ENCODE data around the gene LTBR. TPM values are rescaled to one million over a fixed set of nuclear protein-coding genes. Genes with fewer than 3 reads are reported as not detected.

Gene LTBR
- total and polyA plus RNA-seq, 5 donors from 2014 or later, result 0.35 TPM; not detected in 4

- no peaks in the 10 kb centered on the region for H3K36me3 ChIP-seq (ENCODE audit: control insufficient read depth, insufficient read depth, low read length)
- H3K9me3 ChIP-seq (ENCODE audit: control insufficient read depth in 2 of 2, low read length in 2 of 2), result no peaks in the 10 kb centered on the region
- H3K27me3 Mint-ChIP-seq, result peaks cover 54% of the 10 kb centered on the region
- no peak overlapping the region for H3K27ac ChIP-seq (ENCODE audit: insufficient read depth, low read length, poor library complexity, severe bottlenecking)
- H3K4me1 ChIP-seq (ENCODE audit: control insufficient read depth, insufficient read depth, low read length, poor library complexity, severe bottlenecking), result peaks cover 9% of the 10 kb centered on the region
- no peak overlapping the region for H3K4me3 Mint-ChIP-seq
- no peak for ATAC-seq (ENCODE audit: low read depth in 2 of 2)
- H3K36me3 Mint-ChIP-seq, result no peaks in the 10 kb centered on the region
- no peak for DNase-seq
- no peaks in the 10 kb centered on the region for H3K9me3 Mint-ChIP-seq
- H3K4me1 Mint-ChIP-seq, result peaks cover 0 to 8% (median 0%) of the 10 kb centered on the region in 4 donors
- H3K27ac Mint-ChIP-seq, result no peak overlapping the region
- no peak overlapping the region for H3K4me3 ChIP-seq (ENCODE audit: low read depth, low read length)
- peaks cover 10% of the 10 kb centered on the region for H3K27me3 ChIP-seq (ENCODE audit: control insufficient read depth, insufficient read depth, low read length)
These were observed 2.5 kb downstream of the LTBR start for GRCh38 chr12:6386491-6386890.

- no peaks in the 10 kb centered on the region for H3K36me3 Mint-ChIP-seq
- H3K9me3 Mint-ChIP-seq, result no peaks in the 10 kb centered on the region
- Histone ChIP-seq H3K9me3 (ENCODE audit: control insufficient read depth in 2 of 2, low read length in 2 of 2) (no peaks in the 10 kb centered on the region), H3K36me3 (ENCODE audit: control insufficient read depth, insufficient read depth, low read length) (no peaks in the 10 kb centered on the region), H3K27me3 (ENCODE audit: control insufficient read depth, insufficient read depth, low read length) (peaks cover 5% of the 10 kb centered on the region), H3K4me1 (ENCODE audit: control insufficient read depth, insufficient read depth, low read length, poor library complexity, severe bottlenecking) (peaks cover 9% of the 10 kb centered on the region), H3K4me3 (ENCODE audit: low read depth, low read length) (no peak overlapping the region), H3K27ac (ENCODE audit: insufficient read depth, low read length, poor library complexity, severe bottlenecking) (no peak overlapping the region)
- peaks cover 0 to 8% (median 0%) of the 10 kb centered on the region in 4 donors for H3K4me1 Mint-ChIP-seq
- no peak for ATAC-seq (ENCODE audit: low read depth in 2 of 2)
- peaks cover 43% of the 10 kb centered on the region for H3K27me3 Mint-ChIP-seq
- no peak for DNase-seq
- no peak overlapping the region for H3K4me3 Mint-ChIP-seq
- no peak overlapping the region for H3K27ac Mint-ChIP-seq
These were observed 3.6 kb downstream of the LTBR start for GRCh38 chr12:6387541-6387940.

GRCh38 chr12:6390084-6390799, 6.3 kb downstream of the LTBR start:
- Mint-ChIP-seq H3K27ac (no peak overlapping the region), H3K36me3 (no peaks in the 10 kb centered on the region), H3K4me3 (no peak overlapping the region), H3K27me3 (peaks cover 39% of the 10 kb centered on the region), H3K9me3 (no peaks in the 10 kb centered on the region), H3K4me1 (no peaks in the 10 kb centered on the region)
- no peak for DNase-seq
- no peak overlapping the region for H3K27ac ChIP-seq (ENCODE audit: insufficient read depth, low read length, poor library complexity, severe bottlenecking)
- no peak overlapping the region for H3K4me3 ChIP-seq (ENCODE audit: low read depth, low read length)
- H3K36me3 ChIP-seq (ENCODE audit: control insufficient read depth, insufficient read depth, low read length), result no peaks in the 10 kb centered on the region
- H3K4me1 ChIP-seq (ENCODE audit: control insufficient read depth, insufficient read depth, low read length, poor library complexity, severe bottlenecking), result no peaks in the 10 kb centered on the region
- no peaks in the 10 kb centered on the region for H3K9me3 ChIP-seq (ENCODE audit: control insufficient read depth in 2 of 2, low read length in 2 of 2)
- no peaks in the 10 kb centered on the region for H3K27me3 ChIP-seq (ENCODE audit: control insufficient read depth, insufficient read depth, low read length)
- no peak for ATAC-seq (ENCODE audit: low read depth in 2 of 2)

GRCh38 chr12:6391013-6391412, 7.1 kb downstream of the LTBR start:
- Histone ChIP-seq H3K4me1 (ENCODE audit: control insufficient read depth, insufficient read depth, low read length, poor library complexity, severe bottlenecking) (no peaks in the 10 kb centered on the region), H3K4me3 (ENCODE audit: low read depth, low read length) (no peak overlapping the region), H3K27me3 (ENCODE audit: control insufficient read depth, insufficient read depth, low read length) (no peaks in the 10 kb centered on the region), H3K9me3 (ENCODE audit: control insufficient read depth in 2 of 2, low read length in 2 of 2) (no peaks in the 10 kb centered on the region), H3K27ac (ENCODE audit: insufficient read depth, low read length, poor library complexity, severe bottlenecking) (no peak overlapping the region), H3K36me3 (ENCODE audit: control insufficient read depth, insufficient read depth, low read length) (no peaks in the 10 kb centered on the region)
- no peak overlapping the region for H3K4me3 Mint-ChIP-seq
- peaks cover 34% of the 10 kb centered on the region for H3K27me3 Mint-ChIP-seq
- H3K27ac Mint-ChIP-seq, result peak overlapping the region in 1 of 3 donors; percentile 65
- no peaks in the 10 kb centered on the region for H3K9me3 Mint-ChIP-seq
- no peaks in the 10 kb centered on the region for H3K4me1 Mint-ChIP-seq
- ATAC-seq (ENCODE audit: low read depth in 2 of 2), result no peak
- DNase-seq, result no peak
- no peaks in the 10 kb centered on the region for H3K36me3 Mint-ChIP-seq

- H3K36me3 Mint-ChIP-seq, result no peaks in the 10 kb centered on the region
- Histone ChIP-seq H3K4me1 (ENCODE audit: control insufficient read depth, insufficient read depth, low read length, poor library complexity, severe bottlenecking) (no peaks in the 10 kb centered on the region), H3K27me3 (ENCODE audit: control insufficient read depth, insufficient read depth, low read length) (no peaks in the 10 kb centered on the region), H3K27ac (ENCODE audit: insufficient read depth, low read length, poor library complexity, severe bottlenecking) (no peak overlapping the region), H3K36me3 (ENCODE audit: control insufficient read depth, insufficient read depth, low read length) (no peaks in the 10 kb centered on the region), H3K4me3 (ENCODE audit: low read depth, low read length) (no peak overlapping the region), H3K9me3 (ENCODE audit: control insufficient read depth in 2 of 2, low read length in 2 of 2) (no peaks in the 10 kb centered on the region)
- no peak overlapping the region for H3K4me3 Mint-ChIP-seq
- ATAC-seq (ENCODE audit: low read depth in 2 of 2), result no peak
- H3K27me3 Mint-ChIP-seq, result peaks cover 32% of the 10 kb centered on the region
- no peak overlapping the region for H3K27ac Mint-ChIP-seq
- no peaks in the 10 kb centered on the region for H3K4me1 Mint-ChIP-seq
- DNase-seq, result no peak
- H3K9me3 Mint-ChIP-seq, result peaks cover 0 to 1% (median 0%) of the 10 kb centered on the region in 7 donors
These were observed 8.5 kb downstream of the LTBR start for GRCh38 chr12:6392504-6392903.

GRCh38 chr12:6393109-6393508, 9.1 kb downstream of the LTBR start:
- no peaks in the 10 kb centered on the region for H3K27me3 ChIP-seq (ENCODE audit: control insufficient read depth, insufficient read depth, low read length)
- no peak overlapping the region for H3K4me3 ChIP-seq (ENCODE audit: low read depth, low read length)
- Mint-ChIP-seq H3K27me3 (peaks cover 30% of the 10 kb centered on the region), H3K9me3 (peaks cover 0 to 1% (median 0%) of the 10 kb centered on the region in 7 donors), H3K4me3 (no peak overlapping the region), H3K36me3 (no peaks in the 10 kb centered on the region), H3K4me1 (no peaks in the 10 kb centered on the region), H3K27ac (no peak overlapping the region)
- H3K36me3 ChIP-seq (ENCODE audit: control insufficient read depth, insufficient read depth, low read length), result no peaks in the 10 kb centered on the region
- DNase-seq (no peak), ATAC-seq (ENCODE audit: low read depth in 2 of 2) (no peak)
- H3K27ac ChIP-seq (ENCODE audit: insufficient read depth, low read length, poor library complexity, severe bottlenecking), result no peak overlapping the region
- H3K9me3 ChIP-seq (ENCODE audit: control insufficient read depth in 2 of 2, low read length in 2 of 2), result no peaks in the 10 kb centered on the region
- H3K4me1 ChIP-seq (ENCODE audit: control insufficient read depth, insufficient read depth, low read length, poor library complexity, severe bottlenecking), result no peaks in the 10 kb centered on the region

- Histone ChIP-seq H3K36me3 (ENCODE audit: control insufficient read depth, insufficient read depth, low read length) (no peaks in the 10 kb centered on the region), H3K27ac (ENCODE audit: insufficient read depth, low read length, poor library complexity, severe bottlenecking) (no peak overlapping the region), H3K4me3 (ENCODE audit: low read depth, low read length) (no peak overlapping the region), H3K9me3 (ENCODE audit: control insufficient read depth in 2 of 2, low read length in 2 of 2) (no peaks in the 10 kb centered on the region), H3K4me1 (ENCODE audit: control insufficient read depth, insufficient read depth, low read length, poor library complexity, severe bottlenecking) (no peaks in the 10 kb centered on the region), H3K27me3 (ENCODE audit: control insufficient read depth, insufficient read depth, low read length) (no peaks in the 10 kb centered on the region)
- no peak overlapping the region for H3K27ac Mint-ChIP-seq
- H3K9me3 Mint-ChIP-seq, result peaks cover 0 to 1% (median 0%) of the 10 kb centered on the region in 7 donors
- H3K27me3 Mint-ChIP-seq, result peaks cover 30% of the 10 kb centered on the region
- no peaks in the 10 kb centered on the region for H3K4me1 Mint-ChIP-seq
- ATAC-seq (ENCODE audit: low read depth in 2 of 2) (no peak), DNase-seq (no peak)
- H3K4me3 Mint-ChIP-seq, result peak overlapping the region in 1 of 4 donors; percentile 61
- no peaks in the 10 kb centered on the region for H3K36me3 Mint-ChIP-seq
These were observed 10.4 kb downstream of the LTBR start for GRCh38 chr12:6394398-6394797.

DNA sequence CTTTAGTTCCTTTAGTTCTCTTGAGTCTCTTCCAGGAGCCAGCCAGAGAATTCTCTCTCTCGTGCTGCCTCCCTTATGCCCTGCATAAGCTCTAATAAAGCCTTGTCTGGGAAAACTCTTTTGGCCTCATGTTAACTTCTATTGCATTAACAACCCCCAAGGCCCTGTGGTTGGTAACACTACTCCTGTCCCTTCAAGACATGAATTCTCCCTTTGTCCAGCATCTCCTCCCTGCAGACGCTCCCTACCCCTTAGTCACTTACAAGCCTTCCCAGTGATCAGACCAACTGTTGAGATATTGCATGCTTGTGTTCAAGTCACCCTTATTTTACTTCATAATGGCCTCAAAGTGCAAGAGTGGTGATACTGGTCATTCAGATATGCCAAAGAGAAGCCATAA, 12.1 kb downstream of the LTBR start:
- DNase-seq, result no peak
- no peak for ATAC-seq (ENCODE audit: low read depth in 2 of 2)
- H3K27ac ChIP-seq (ENCODE audit: insufficient read depth, low read length, poor library complexity, severe bottlenecking), result no peak overlapping the region
- Mint-ChIP-seq H3K4me3 (no peak overlapping the region), H3K27ac (no peak overlapping the region), H3K9me3 (peaks cover 0 to 1% (median 0%) of the 10 kb centered on the region in 7 donors), H3K27me3 (peaks cover 36% of the 10 kb centered on the region), H3K36me3 (no peaks in the 10 kb centered on the region), H3K4me1 (no peaks in the 10 kb centered on the region)
- H3K4me3 ChIP-seq (ENCODE audit: low read depth, low read length), result no peak overlapping the region
- no peaks in the 10 kb centered on the region for H3K4me1 ChIP-seq (ENCODE audit: control insufficient read depth, insufficient read depth, low read length, poor library complexity, severe bottlenecking)
- no peaks in the 10 kb centered on the region for H3K27me3 ChIP-seq (ENCODE audit: control insufficient read depth, insufficient read depth, low read length)
- no peaks in the 10 kb centered on the region for H3K9me3 ChIP-seq (ENCODE audit: control insufficient read depth in 2 of 2, low read length in 2 of 2)
- H3K36me3 ChIP-seq (ENCODE audit: control insufficient read depth, insufficient read depth, low read length), result no peaks in the 10 kb centered on the region
